CD4-positive, alpha-beta memory T cell (primary cell): ENCODE results near the gene RIMBP2. TPM values are rescaled to one million over a fixed set of nuclear protein-coding genes. Genes with fewer than 3 reads are reported as not detected.

Experiments used
- CTCF ChIA-PET: fragments of 350-600 bp; sonication (Branson Sonifier 250); formaldehyde crosslinking; loops from one replicate; lab custom pipeline; 2021; ENCODE audit warnings: inconsistent platforms; ENCODE audit not compliant: partially characterized antibody; lab: Charles Lee
- POLR2A ChIA-PET: fragments of 350-600 bp; sonication (Branson Sonifier 250); formaldehyde crosslinking; loops from one replicate; lab custom pipeline; 2021; ENCODE audit not compliant: partially characterized antibody; lab: Charles Lee
- DNase-seq, 5 donors: peaks; one replicate each; pipeline versions ENCODE4 v3.0.0 to v3.0.0-alpha.2; 2020 to 2022; ENCODE audit warnings: mixed read lengths in 1 of 5
- H3K27ac ChIP-seq: one replicate; pipeline ENCODE4 v1.7.0; 2013; ENCODE audit warnings: low read depth, low read length
- H3K27me3 ChIP-seq: 2 replicates; pipeline ENCODE4 v1.7.0; 2013; ENCODE audit warnings: mild to moderate bottlenecking, low read length, moderate library complexity; ENCODE audit not compliant: insufficient read depth
- H3K36me3 ChIP-seq: 2 replicates; pipeline ENCODE4 v1.7.0; 2013; ENCODE audit warnings: mild to moderate bottlenecking, low read length, moderate library complexity; ENCODE audit not compliant: insufficient read depth
- H3K4me1 ChIP-seq: 2 replicates; pipeline ENCODE4 v1.7.0; 2013; ENCODE audit warnings: mild to moderate bottlenecking, low read length, moderate library complexity; ENCODE audit not compliant: insufficient read depth
- H3K4me3 ChIP-seq, 2 donors: one replicate each; pipeline ENCODE4 v1.7.0; 2013; ENCODE audit warnings: low read length in 2 of 2, mild to moderate bottlenecking in 1 of 2
- H3K9me3 ChIP-seq, 2 donors: one replicate each; pipeline ENCODE4 v1.7.0; 2013; ENCODE audit warnings: low read length in 2 of 2, control low read depth in 1 of 2; ENCODE audit not compliant: control insufficient read depth in 1 of 2
- H3K27ac Mint-ChIP-seq, 7 donors: one replicate each; pipeline ENCODE4 v1.8.0; 2020 to 2021; ENCODE audit warnings: mixed read lengths in 7 of 7, mild to moderate bottlenecking in 6 of 7, inconsistent platforms in 3 of 7, moderate library complexity in 3 of 7
- H3K27me3 Mint-ChIP-seq, 2 donors: one replicate each; pipeline ENCODE4 v1.8.0; 2020 to 2021; ENCODE audit warnings: mixed read lengths in 2 of 2
- H3K36me3 Mint-ChIP-seq, 2 donors: one replicate each; pipeline ENCODE4 v1.8.0; 2020 to 2021; ENCODE audit warnings: mixed read lengths in 2 of 2, inconsistent platforms in 1 of 2, mild to moderate bottlenecking in 1 of 2
- H3K4me1 Mint-ChIP-seq, 4 donors: one replicate each; pipeline ENCODE4 v1.8.0; 2020 to 2021; ENCODE audit warnings: mixed read lengths in 4 of 4, mild to moderate bottlenecking in 1 of 4
- H3K4me3 Mint-ChIP-seq, 8 donors: one replicate each; pipeline ENCODE4 v1.8.0; 2020 to 2021; ENCODE audit warnings: mixed read lengths in 8 of 8, mild to moderate bottlenecking in 7 of 8, moderate library complexity in 6 of 8, inconsistent platforms in 3 of 8
- H3K9me3 Mint-ChIP-seq, 8 donors: one replicate each; pipeline ENCODE4 v1.8.0; 2020 to 2021; ENCODE audit warnings: mixed read lengths in 8 of 8, mild to moderate bottlenecking in 5 of 8, inconsistent platforms in 3 of 8, moderate library complexity in 1 of 8
- intact Hi-C: fragments of 100-400 bp; cut with micrococcal nuclease; formaldehyde crosslinking; loops from one replicate; pipeline ENCODE4 v1.15.1; 2023
- polyA plus RNA-seq, 2 donors: library from polyadenylated mRNA; unstranded; fragments of 300-500 nt; fragmentation: Illumina TruSeq; gene quantifications; one replicate each; pipeline ENCODE4 v1.2.3, GENCODE V29; 2021
- total RNA-seq, 2 experiments: library from RNA; stranded (reverse); gene quantifications; one replicate each; pipeline ENCODE4 v1.2.3, GENCODE V29; 2021

The RIMBP2 gene
- total and polyA plus RNA-seq, 4 experiments from 2014 or later, result 0.20 TPM; not detected in 3

DNA sequence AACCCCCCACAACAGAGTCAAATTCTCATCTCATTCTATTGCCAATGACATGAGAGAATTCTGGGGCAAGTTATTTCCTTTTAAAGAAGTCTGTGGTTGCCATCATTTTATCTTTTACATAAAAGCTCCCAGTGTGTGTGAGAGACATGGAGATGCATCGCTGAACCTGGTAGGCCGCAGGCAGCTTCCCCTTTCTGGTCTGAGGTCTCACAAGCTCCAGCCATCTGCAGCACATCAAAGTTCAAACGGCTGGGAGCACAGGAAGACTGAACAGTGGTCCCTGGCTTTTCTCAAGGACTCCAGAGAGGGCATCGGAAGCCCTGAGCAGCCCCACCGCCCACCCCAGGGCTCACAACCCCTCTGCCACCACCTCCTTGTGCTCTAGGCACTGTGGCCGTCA lies 141.7 kb downstream of the RIMBP2 start:
- intact Hi-C loops, result no loop called here
- POLR2A ChIA-PET, result no interaction called here

DNA sequence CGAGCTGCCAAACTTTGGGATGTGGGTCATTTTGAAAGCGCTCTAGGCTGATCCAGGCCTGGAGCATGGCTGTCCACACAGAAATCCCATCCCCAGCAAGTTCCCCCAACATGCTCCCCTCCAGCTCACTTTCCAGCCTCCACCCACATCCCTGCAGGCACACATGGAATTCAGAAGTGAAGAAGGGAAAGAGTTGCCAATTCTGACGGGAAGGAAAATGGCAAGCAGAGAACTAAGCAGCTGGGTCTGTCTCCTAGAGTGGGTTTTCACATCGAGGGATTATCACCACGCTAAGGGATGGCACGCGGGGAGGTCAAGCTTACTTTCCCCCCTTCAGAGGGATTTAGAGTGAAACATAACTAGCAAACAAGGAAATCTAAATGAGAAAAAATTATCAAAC lies 142.3 kb downstream of the RIMBP2 start:
- Mint-ChIP-seq H3K27ac (no peak overlapping the region), H3K36me3 (no peaks in the 10 kb centered on the region), H3K4me3 (no peak overlapping the region), H3K27me3 (no peaks in the 10 kb centered on the region), H3K4me1 (no peaks in the 10 kb centered on the region), H3K9me3 (peaks cover 0 to 4% (median under 1%) of the 10 kb centered on the region in 8 donors)
- intact Hi-C loops, result no loop called here
- no peaks in the 10 kb centered on the region for H3K9me3 ChIP-seq
- DNase-seq, result no peak
- no peaks in the 10 kb centered on the region for H3K27me3 ChIP-seq
- CTCF ChIA-PET, result no interaction called here
- POLR2A ChIA-PET, result no interaction called here
- H3K4me3 ChIP-seq, result no peak overlapping the region
- H3K36me3 ChIP-seq, result no peaks in the 10 kb centered on the region
- no peak overlapping the region for H3K27ac ChIP-seq
- H3K4me1 ChIP-seq, result no peaks in the 10 kb centered on the region

More for the DNA sequence above, 141.7 kb downstream of the RIMBP2 start:
- Mint-ChIP-seq H3K27ac (no peak overlapping the region), H3K4me1 (no peaks in the 10 kb centered on the region), H3K9me3 (peaks cover 0 to 4% (median 2%) of the 10 kb centered on the region in 8 donors), H3K4me3 (no peak overlapping the region), H3K27me3 (no peaks in the 10 kb centered on the region), H3K36me3 (no peaks in the 10 kb centered on the region)
- Histone ChIP-seq H3K27ac (no peak overlapping the region), H3K4me1 (no peaks in the 10 kb centered on the region), H3K27me3 (no peaks in the 10 kb centered on the region), H3K9me3 (no peaks in the 10 kb centered on the region), H3K4me3 (no peak overlapping the region), H3K36me3 (no peaks in the 10 kb centered on the region)
- DNase-seq, result no peak
- CTCF ChIA-PET, result no interaction called here

DNA sequence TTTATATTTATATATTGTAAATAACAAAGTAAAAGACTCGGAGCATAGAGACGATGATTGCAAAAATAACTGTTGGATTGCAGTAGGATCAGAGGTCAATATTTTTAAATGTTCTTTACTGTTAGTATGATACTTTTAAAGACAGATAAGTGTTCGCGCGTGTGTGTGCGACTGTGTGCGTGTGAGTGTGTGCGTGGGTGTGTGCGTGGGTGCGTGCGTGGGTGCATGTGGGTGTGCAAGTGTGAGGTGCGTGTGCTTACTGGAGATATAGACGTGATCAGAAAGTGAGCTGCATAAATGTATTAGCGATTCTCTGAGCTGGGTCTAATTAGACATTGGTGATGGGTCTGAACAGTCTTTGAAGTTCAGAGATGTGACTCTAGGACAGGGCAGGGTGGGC lies 142.9 kb downstream of the RIMBP2 start:
- Mint-ChIP-seq H3K4me1 (no peaks in the 10 kb centered on the region), H3K36me3 (no peaks in the 10 kb centered on the region), H3K4me3 (no peak overlapping the region), H3K27ac (no peak overlapping the region), H3K27me3 (no peaks in the 10 kb centered on the region), H3K9me3 (peaks cover 0 to 4% (median 0%) of the 10 kb centered on the region in 8 donors)
- Histone ChIP-seq H3K4me1 (no peaks in the 10 kb centered on the region), H3K27me3 (no peaks in the 10 kb centered on the region), H3K9me3 (no peaks in the 10 kb centered on the region), H3K36me3 (no peaks in the 10 kb centered on the region), H3K4me3 (no peak overlapping the region), H3K27ac (no peak overlapping the region)
- intact Hi-C loops, result no loop called here
- ChIA-PET POLR2A (no interaction called here), CTCF (no interaction called here)
- no peak for DNase-seq

DNA sequence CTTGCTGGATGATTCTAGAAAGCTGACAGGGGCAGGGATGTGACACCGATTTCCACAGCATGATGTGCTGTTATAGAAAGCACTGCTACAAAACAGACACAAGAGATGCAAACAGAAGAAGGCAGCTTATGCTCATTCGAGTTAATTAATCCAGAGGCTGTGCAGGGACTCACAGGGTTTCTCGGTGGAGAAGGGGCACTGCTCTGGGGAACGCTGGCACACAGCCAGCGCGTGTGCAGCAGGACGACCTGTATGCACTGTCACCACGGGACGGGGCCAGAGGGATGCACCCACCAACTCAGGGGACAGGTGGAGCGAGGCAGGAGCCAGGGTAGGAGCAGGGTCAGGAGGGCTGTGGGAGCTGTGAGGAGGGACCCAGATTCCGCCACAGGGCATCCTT lies 143.5 kb downstream of the RIMBP2 start:
- CTCF ChIA-PET, result no interaction called here
- POLR2A ChIA-PET, result no interaction called here
- H3K36me3 ChIP-seq, result no peaks in the 10 kb centered on the region

DNA sequence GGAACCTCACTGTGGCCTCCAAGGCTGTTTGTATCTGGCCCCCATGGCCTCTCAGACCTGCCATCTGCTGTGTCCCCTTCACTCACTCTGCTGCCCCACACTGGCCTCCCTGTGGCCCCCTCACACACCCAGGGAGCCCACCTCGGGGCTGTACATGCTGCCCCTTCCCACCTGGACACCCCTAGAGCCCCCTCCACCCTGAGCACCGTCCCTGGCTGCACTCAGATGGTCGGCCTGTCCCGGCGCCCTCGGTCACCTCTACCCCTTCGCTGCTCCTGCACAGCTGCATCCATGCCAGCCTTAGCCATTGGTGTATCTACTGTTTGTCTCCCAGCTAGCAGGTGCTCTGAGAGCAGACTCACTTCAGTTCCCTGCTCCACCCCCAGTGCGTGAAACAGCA lies 144.4 kb downstream of the RIMBP2 start:
- peaks cover 0 to 4% (median 2%) of the 10 kb centered on the region in 8 donors for H3K9me3 Mint-ChIP-seq
- intact Hi-C loops, result no loop called here
- Histone ChIP-seq H3K4me1 (no peaks in the 10 kb centered on the region), H3K9me3 (no peaks in the 10 kb centered on the region), H3K36me3 (no peaks in the 10 kb centered on the region), H3K4me3 (no peak overlapping the region), H3K27ac (no peak overlapping the region), H3K27me3 (no peaks in the 10 kb centered on the region)
- no peaks in the 10 kb centered on the region for H3K4me1 Mint-ChIP-seq
- H3K27me3 Mint-ChIP-seq, result no peaks in the 10 kb centered on the region
- no peaks in the 10 kb centered on the region for H3K36me3 Mint-ChIP-seq
- no peak overlapping the region for H3K27ac Mint-ChIP-seq
- H3K4me3 Mint-ChIP-seq, result no peak overlapping the region
- ChIA-PET POLR2A (no interaction called here), CTCF (no interaction called here)
- no peak for DNase-seq

More for the DNA sequence above, 143.5 kb downstream of the RIMBP2 start:
- Mint-ChIP-seq H3K9me3 (peaks cover 0 to 4% (median 0%) of the 10 kb centered on the region in 8 donors), H3K4me1 (no peaks in the 10 kb centered on the region), H3K36me3 (no peaks in the 10 kb centered on the region), H3K4me3 (no peak overlapping the region), H3K27ac (no peak overlapping the region), H3K27me3 (no peaks in the 10 kb centered on the region)
- Histone ChIP-seq H3K27ac (no peak overlapping the region), H3K4me1 (no peaks in the 10 kb centered on the region), H3K9me3 (no peaks in the 10 kb centered on the region), H3K27me3 (no peaks in the 10 kb centered on the region), H3K4me3 (no peak overlapping the region)
- intact Hi-C loops, result no loop called here
- DNase-seq, result no peak

DNA sequence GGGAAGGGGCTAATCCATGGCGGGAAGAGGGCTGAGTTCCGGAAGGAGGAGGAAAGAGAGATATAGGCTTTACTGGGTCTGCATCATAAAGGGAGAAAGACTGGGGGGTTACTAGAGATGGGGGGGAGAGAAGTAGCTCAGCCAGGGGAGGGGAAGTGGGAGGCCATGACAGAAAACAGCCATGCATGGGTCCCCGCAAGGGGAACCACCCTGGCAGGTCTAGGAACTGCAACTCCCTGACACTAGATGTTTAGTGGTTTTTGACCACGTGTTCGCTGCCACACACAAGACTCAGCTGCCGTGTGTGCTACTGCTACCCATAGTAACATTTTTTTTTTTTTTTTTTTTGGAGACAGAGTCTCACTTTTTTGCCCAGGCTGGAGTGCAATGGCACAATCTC lies 145.0 kb downstream of the RIMBP2 start:
- Mint-ChIP-seq H3K36me3 (no peaks in the 10 kb centered on the region), H3K4me3 (no peak overlapping the region), H3K4me1 (no peaks in the 10 kb centered on the region), H3K9me3 (peaks cover 0 to 7% (median 3%) of the 10 kb centered on the region in 8 donors), H3K27me3 (no peaks in the 10 kb centered on the region), H3K27ac (no peak overlapping the region)
- Histone ChIP-seq H3K9me3 (no peaks in the 10 kb centered on the region), H3K27me3 (no peaks in the 10 kb centered on the region), H3K36me3 (no peaks in the 10 kb centered on the region), H3K4me3 (no peak overlapping the region), H3K4me1 (no peaks in the 10 kb centered on the region), H3K27ac (no peak overlapping the region)
- CTCF ChIA-PET, result no interaction called here
- intact Hi-C loops, result no loop called here
- DNase-seq, result no peak
- POLR2A ChIA-PET, result no interaction called here

DNA sequence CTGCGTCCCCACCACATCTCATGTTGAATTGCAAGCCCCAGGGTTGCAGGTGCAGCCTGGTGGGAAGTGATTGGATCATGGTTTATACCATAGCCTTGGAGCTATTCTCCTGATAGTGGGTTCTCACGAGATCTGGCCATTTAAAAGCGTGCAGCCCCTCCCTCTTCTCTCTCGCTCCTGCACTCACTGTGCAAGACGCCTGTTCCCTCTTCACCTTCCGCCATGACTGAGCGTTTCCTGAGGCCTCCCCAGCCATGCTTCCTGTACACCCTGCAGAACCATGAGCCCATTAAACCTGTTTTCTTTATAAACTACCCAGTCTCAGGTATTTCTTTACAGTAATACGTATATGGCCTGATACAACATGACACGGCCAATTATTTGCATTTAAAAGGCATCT lies 146.6 kb downstream of the RIMBP2 start:
- Histone ChIP-seq H3K36me3 (no peaks in the 10 kb centered on the region), H3K4me3 (no peak overlapping the region), H3K4me1 (no peaks in the 10 kb centered on the region), H3K9me3 (no peaks in the 10 kb centered on the region), H3K27ac (no peak overlapping the region), H3K27me3 (no peaks in the 10 kb centered on the region)
- POLR2A ChIA-PET, result no interaction called here
- H3K4me3 Mint-ChIP-seq, result no peak overlapping the region
- H3K27ac Mint-ChIP-seq, result no peak overlapping the region
- CTCF ChIA-PET, result no interaction called here
- intact Hi-C loops, result no loop called here
- H3K36me3 Mint-ChIP-seq, result no peaks in the 10 kb centered on the region
- H3K27me3 Mint-ChIP-seq, result no peaks in the 10 kb centered on the region
- no peak for DNase-seq
- peaks cover 2 to 13% (median 8%) of the 10 kb centered on the region in 8 donors for H3K9me3 Mint-ChIP-seq
- H3K4me1 Mint-ChIP-seq, result no peaks in the 10 kb centered on the region

DNA sequence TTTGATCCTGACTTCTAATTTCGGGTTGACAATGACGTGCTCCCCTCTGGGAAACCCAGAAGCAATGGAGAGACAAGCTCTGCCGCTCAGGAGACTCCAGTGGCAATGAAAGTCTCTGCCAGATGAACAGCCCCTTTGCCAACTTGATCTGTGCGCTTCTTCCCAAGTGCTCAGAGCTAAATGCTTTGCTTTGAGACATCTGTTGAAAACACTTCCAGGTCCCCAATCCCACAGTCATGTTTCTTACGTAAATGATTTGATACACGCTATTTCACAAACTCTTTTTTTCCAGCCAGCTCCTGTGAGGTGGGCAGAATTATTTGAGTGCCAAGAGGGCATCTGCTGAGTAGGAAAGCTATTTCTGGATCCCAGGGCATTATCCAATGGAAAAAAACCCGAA lies 147.6 kb downstream of the RIMBP2 start:
- CTCF ChIA-PET, result no interaction called here
- Mint-ChIP-seq H3K4me3 (no peak overlapping the region), H3K36me3 (no peaks in the 10 kb centered on the region), H3K9me3 (peaks cover 4 to 19% (median 11%) of the 10 kb centered on the region in 8 donors), H3K4me1 (no peaks in the 10 kb centered on the region), H3K27ac (no peak overlapping the region), H3K27me3 (no peaks in the 10 kb centered on the region)
- no peaks in the 10 kb centered on the region for H3K9me3 ChIP-seq
- intact Hi-C loops, result no loop called here
- POLR2A ChIA-PET, result no interaction called here
- no peak for DNase-seq
- H3K36me3 ChIP-seq, result no peaks in the 10 kb centered on the region
- H3K4me3 ChIP-seq, result no peak overlapping the region
- no peaks in the 10 kb centered on the region for H3K27me3 ChIP-seq
- no peaks in the 10 kb centered on the region for H3K4me1 ChIP-seq
- H3K27ac ChIP-seq, result no peak overlapping the region
